HepG2 (cell line): Measurements from ENCODE around the gene DMRTB1. TPM values are rescaled to one million over a fixed set of nuclear protein-coding genes. Genes with fewer than 3 reads are reported as not detected.

ENCODE experiments used
- ATAC-seq: fragments of 200-7000 bp; cut with Tn5 transposase; 3 replicates; pipeline ENCODE4 v1.9.1; 2020; ENCODE audit warnings: mild to moderate bottlenecking, moderate library complexity
- BruUV-seq: library from RNA; stranded (reverse); fragments of 400-500 nt; replicated peaks from 2 replicates; lab custom pipeline; 2021; lab: Mats Ljungman, UMichigan
- CTCF ChIA-PET: fragments of 300-600 bp; formaldehyde crosslinking; extraction: SDS; loops from one replicate; lab custom pipeline; 2021; ENCODE audit warnings: low total read pairs, inconsistent platforms, low intra/inter-chr PET ratio; lab: Yijun Ruan, JAX
- POLR2A ChIA-PET: fragments of 350-600 bp; sonication (Branson Sonifier 250); formaldehyde crosslinking; loops from one replicate; lab custom pipeline; 2020; ENCODE audit warnings: antibody characterized with exemption, inconsistent platforms; lab: Yijun Ruan, JAX
- DNase-seq: peaks from one replicate; pipeline ENCODE4 v3.0.0-alpha.2; 2015; ENCODE audit warnings: low spot score
- FAIRE-seq: peaks from 3 replicates; lab custom pipeline; 2011; peaks lifted over from hg19 to GRCh38; lab: Jason Lieb, UNC
- H2AFZ ChIP-seq: one replicate; pipeline ENCODE4 v1.6.1; 2011; ENCODE audit warnings: low read length, inconsistent platforms
- H3K27ac ChIP-seq: fragments of 300-600 bp; 3 replicates; pipeline ENCODE4 v1.8.0; 2011; ENCODE audit warnings: mixed run types, mild to moderate bottlenecking, mixed read lengths, low read length, inconsistent platforms; ENCODE audit not compliant: insufficient read depth; ENCODE audit errors: extremely low read length
- H3K27me3 ChIP-seq, 2 experiments: fragments of 200-600 bp in 1 of 2; 2 replicates in 1 of 2; 3 replicates in 1 of 2; pipeline versions ENCODE4 v1.6.0 to v1.8.0; 2011; ENCODE audit warnings: low read length in 2 of 2, mild to moderate bottlenecking in 2 of 2, moderate library complexity in 2 of 2, inconsistent platforms in 1 of 2; ENCODE audit not compliant: insufficient read depth in 2 of 2, control insufficient read depth in 1 of 2
- H3K36me3 ChIP-seq, 2 experiments: fragments of 200-600 bp in 1 of 2; replicated peaks in 1 of 2; 2 replicates in 1 of 2; 3 replicates in 1 of 2; pipeline versions ENCODE4 v1.5.1 to v1.8.0; 2011; ENCODE audit warnings: low read length in 2 of 2, inconsistent platforms in 1 of 2; ENCODE audit not compliant: insufficient read depth in 2 of 2, control insufficient read depth in 1 of 2
- H3K4me1 ChIP-seq: 2 replicates; pipeline ENCODE4 v1.5.1; 2012; ENCODE audit warnings: low read length, inconsistent platforms; ENCODE audit not compliant: insufficient read depth
- H3K4me2 ChIP-seq: 2 replicates; pipeline ENCODE4 v1.6.0; 2011; ENCODE audit warnings: low read depth, low read length, inconsistent platforms
- H3K4me3 ChIP-seq, 3 experiments: fragments of 200-600 bp in 1 of 3; sonication (generic), shearing (Covaris generic) in 1 of 3; replicated peaks in 1 of 3; 2 replicates each; pipeline ENCODE4 v1.5.1; 2011 to 2016; ENCODE audit warnings: low read length in 3 of 3, inconsistent platforms in 2 of 3, low read depth in 2 of 3, mild to moderate bottlenecking in 2 of 3, control low read depth in 1 of 3, mixed read lengths in 1 of 3; ENCODE audit not compliant: insufficient read depth in 1 of 3
- H3K79me2 ChIP-seq: one replicate; pipeline ENCODE4 v1.6.1; 2011; ENCODE audit warnings: low read length, inconsistent platforms; ENCODE audit not compliant: insufficient read depth
- H3K9ac ChIP-seq: 2 replicates; pipeline ENCODE4 v1.6.0; 2011; ENCODE audit warnings: mild to moderate bottlenecking, low read depth, low read length, inconsistent platforms; ENCODE audit not compliant: insufficient read depth
- H3K9me3 ChIP-seq: 2 replicates; pipeline ENCODE4 v1.5.1; 2012; ENCODE audit warnings: mild to moderate bottlenecking, low read length
- H4K20me1 ChIP-seq: 2 replicates; pipeline ENCODE4 v1.6.0; 2011; ENCODE audit warnings: inconsistent platforms, mild to moderate bottlenecking, low read length, moderate library complexity; ENCODE audit not compliant: insufficient read depth
- GTF2F1 ChIP-seq: fragments of 150-350 bp; IDR thresholded peaks from 2 replicates; pipeline ENCODE4 v1.6.1; 2014; ENCODE audit warnings: low read length
- NONO ChIP-seq, 2 experiments: fragments of 450-650 bp in 1 of 2; sonication (generic) in 1 of 2; formaldehyde crosslinking in 1 of 2; IDR thresholded peaks in 1 of 2; conservative IDR thresholded peaks in 1 of 2; 2 replicates each; pipeline versions ENCODE4 v1.6.1 to v1.8.0; 2017 to 2022; ENCODE audit warnings: mild to moderate bottlenecking in 1 of 2, missing genetic modification reagents in 1 of 2, moderate library complexity in 1 of 2
- STAT6 ChIP-seq: sonication (generic); formaldehyde crosslinking; IDR thresholded peaks from 2 replicates; pipeline ENCODE4 v1.4.0; 2020; ENCODE audit warnings: missing genetic modification reagents, mild to moderate bottlenecking, borderline replicate concordance
- TGIF2 ChIP-seq: IDR thresholded peaks from 2 replicates; pipeline ENCODE4 v1.6.1; 2016; ENCODE audit warnings: control low read depth, missing compliant biosample characterization
- ZNF124 ChIP-seq: sonication (generic); formaldehyde crosslinking; IDR thresholded peaks from 2 replicates; pipeline ENCODE4 v1.4.0; 2020; ENCODE audit warnings: missing genetic modification reagents
- ZNF619 ChIP-seq: sonication (generic); formaldehyde crosslinking; IDR thresholded peaks from 2 replicates; pipeline ENCODE4 v1.4.0; 2020; ENCODE audit warnings: mild to moderate bottlenecking, missing genetic modification reagents
- ZNF768 ChIP-seq: sonication (generic); formaldehyde crosslinking; IDR thresholded peaks from 2 replicates; pipeline ENCODE4 v1.4.0; 2020; ENCODE audit warnings: missing genetic modification reagents
- ZNF781 ChIP-seq: sonication (generic); formaldehyde crosslinking; IDR thresholded peaks from 2 replicates; pipeline ENCODE4 v1.5.1; 2020; ENCODE audit warnings: borderline replicate concordance, mild to moderate bottlenecking, missing genetic modification reagents; ENCODE audit errors: not compliant biosample characterization
- WGBS: methylation state at CpG from one replicate; pipeline ENCODE4 v1.1.6; 2017; ENCODE audit warnings: low lambda C conversion rate; 5-methylcytosine and 5-hydroxymethylcytosine counted together
- in situ Hi-C: cut with HindIII; loops from 2 replicates; pipeline ENCODE4 v1.10.0; 2017; ENCODE audit warnings: low pct_unique_long_range_greater_than_20kb; ENCODE audit not compliant: extremely low pct_ligation_motif_present
- intact Hi-C: fragments of 100-400 bp; cut with micrococcal nuclease; formaldehyde crosslinking; loops from one replicate; pipeline ENCODE4 v1.10.0; 2022; ENCODE audit not compliant: unreplicated experiment
- polyA plus RNA-seq, 8 experiments: library from polyadenylated mRNA; depleted of rRNA in 3 of 8; stranded (reverse) in 7 of 8; unstranded in 1 of 8; fragments of >200 nt; fragmentation: Illumina TruSeq in 4 of 8; extraction: Trizol in 4 of 8; gene quantifications; 2 replicates each; pipeline versions ENCODE4 v1.2.1 to v1.2.3, GENCODE V29; 2011 to 2016; ENCODE audit warnings: low read depth in 4 of 8, missing spikeins in 1 of 8, mixed read lengths in 1 of 8; ENCODE audit not compliant: insufficient read depth in 1 of 8
- total RNA-seq, 5 experiments: library from RNA; depleted of rRNA; stranded (reverse); fragments of >200 nt; fragmentation: Illumina TruSeq; extraction: Trizol; gene quantifications; 2 replicates each; pipeline ENCODE4 v1.2.3, GENCODE V29; 2016; ENCODE audit warnings: low read depth in 1 of 5

DMRTB1 gene
- total and polyA plus RNA-seq, 2 of the 13 experiments (the other 11 are each of a cell fraction or from before 2014, with no cell fraction given), result not detected

GRCh38 chr1:53508991-53509666, 49.9 kb downstream of the DMRTB1 start:
- Histone ChIP-seq H3K27ac (no peak overlapping the region), H3K27me3 (peaks cover 17 to 74% of the 10 kb centered on the region in 2 experiments), H3K4me3 (no peak overlapping the region), H3K9ac (no peak overlapping the region), H3K4me1 (no peaks in the 10 kb centered on the region), H3K79me2 (no peaks in the 10 kb centered on the region), H2AFZ (no peak overlapping the region), H4K20me1 (no peaks in the 10 kb centered on the region), H3K9me3 (no peaks in the 10 kb centered on the region), H3K36me3 (no peaks in the 10 kb centered on the region), H3K4me2 (no peak overlapping the region)
- no peak for DNase-seq
- in situ Hi-C loops, result no loop called here
- intact Hi-C loops, result no loop called here
- ATAC-seq, result no peak
- no peak for FAIRE-seq
- 30% methylated on average over 12 of the region's 23 CpGs for WGBS
- no TSS peak for BruUV-seq
- ChIA-PET POLR2A (no interaction called here), CTCF (no interaction called here)
- TF ChIP-seq TGIF2 (CRISPR knock-in tag) (no peak), ZNF781 (no peak), ZNF124 (CRISPR knock-in tag) (no peak), NONO (IDR thresholded peaks at IDR 0.05) (no peak), NONO (CRISPR knock-in tag; conservative IDR thresholded peaks at IDR 0.05) (no peak), STAT6 (CRISPR knock-in tag) (no peak), ZNF768 (CRISPR knock-in tag) (no peak), GTF2F1 (no peak), ZNF619 (CRISPR knock-in tag) (no peak)
